ENCODE data around the gene SGMS1. TPM values are rescaled to one million over a fixed set of nuclear protein-coding genes. Genes with fewer than 3 reads are reported as not detected.

Gene SGMS1
- total RNA-seq, 2 donors from 2014 or later, result 67.0 to 68.2 TPM

DNA sequence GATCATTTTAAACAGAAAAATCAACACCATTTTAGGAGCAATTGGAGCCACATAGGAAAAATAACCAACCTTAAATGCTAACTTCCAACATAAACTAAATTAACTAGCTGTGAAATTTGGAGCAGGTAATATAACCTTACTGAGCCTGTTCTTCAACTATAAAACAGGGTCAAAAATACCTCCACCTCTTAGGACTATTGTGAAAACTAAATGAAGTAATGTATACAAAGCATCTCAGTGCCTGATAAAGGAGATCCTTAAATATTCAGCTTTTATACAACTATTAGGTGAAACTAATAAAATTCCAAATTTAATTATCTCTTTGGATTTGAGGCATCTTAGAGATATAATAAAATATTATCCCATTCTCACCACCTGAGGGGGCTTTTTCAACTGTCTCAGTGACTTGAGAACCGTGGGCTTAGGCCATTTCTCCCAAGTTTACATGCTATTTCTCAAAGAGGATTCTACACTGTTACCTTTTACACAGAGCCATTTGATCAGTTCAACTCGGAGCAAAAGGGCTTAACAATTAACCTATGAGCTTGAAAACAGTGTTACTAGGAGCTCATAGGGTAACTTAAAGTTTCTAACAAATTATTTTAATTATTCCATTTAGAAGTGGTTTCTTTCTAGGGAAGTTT is 207.5 kb downstream of the SGMS1 start:
- TF ChIP-seq POLR2A (IDR thresholded peaks at IDR 0.05) (no peak), POLR2AphosphoS5 (IDR thresholded peaks at IDR 0.05) (no peak)
- TF ChIP-seq, protein P1, sequence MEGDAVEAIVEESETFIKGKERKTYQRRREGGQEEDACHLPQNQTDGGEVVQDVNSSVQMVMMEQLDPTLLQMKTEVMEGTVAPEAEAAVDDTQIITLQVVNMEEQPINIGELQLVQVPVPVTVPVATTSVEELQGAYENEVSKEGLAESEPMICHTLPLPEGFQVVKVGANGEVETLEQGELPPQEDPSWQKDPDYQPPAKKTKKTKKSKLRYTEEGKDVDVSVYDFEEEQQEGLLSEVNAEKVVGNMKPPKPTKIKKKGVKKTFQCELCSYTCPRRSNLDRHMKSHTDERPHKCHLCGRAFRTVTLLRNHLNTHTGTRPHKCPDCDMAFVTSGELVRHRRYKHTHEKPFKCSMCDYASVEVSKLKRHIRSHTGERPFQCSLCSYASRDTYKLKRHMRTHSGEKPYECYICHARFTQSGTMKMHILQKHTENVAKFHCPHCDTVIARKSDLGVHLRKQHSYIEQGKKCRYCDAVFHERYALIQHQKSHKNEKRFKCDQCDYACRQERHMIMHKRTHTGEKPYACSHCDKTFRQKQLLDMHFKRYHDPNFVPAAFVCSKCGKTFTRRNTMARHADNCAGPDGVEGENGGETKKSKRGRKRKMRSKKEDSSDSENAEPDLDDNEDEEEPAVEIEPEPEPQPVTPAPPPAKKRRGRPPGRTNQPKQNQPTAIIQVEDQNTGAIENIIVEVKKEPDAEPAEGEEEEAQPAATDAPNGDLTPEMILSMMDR (IDR thresholded peaks at IDR 0.05), result no peak
- intact Hi-C loops (cut with DNase I), result no loop called here
- 61% methylated on average over 2 of the region's 2 CpGs for WGBS
- Histone ChIP-seq H3K4me3 (no peak overlapping the region), H3K27me3 (replicated peaks; ENCODE audit: insufficient read depth) (no peaks in the 10 kb centered on the region), H3K27ac (no peak overlapping the region), H3K9me3 (no peaks in the 10 kb centered on the region), H3K4me1 (replicated peaks) (no peaks in the 10 kb centered on the region), H3K36me3 (no peaks in the 10 kb centered on the region)
- DNase-seq (ENCODE audit: low spot score), result no peak

- Histone ChIP-seq H3K27ac (no peak overlapping the region), H3K9me3 (no peaks in the 10 kb centered on the region), H3K36me3 (no peaks in the 10 kb centered on the region), H3K27me3 (replicated peaks; ENCODE audit: insufficient read depth) (no peaks in the 10 kb centered on the region), H3K4me3 (no peak overlapping the region), H3K4me1 (replicated peaks) (no peaks in the 10 kb centered on the region)
- TF ChIP-seq, protein P1 (IDR thresholded peaks at IDR 0.05), result no peak
- no peak for TF ChIP-seq POLR2A (IDR thresholded peaks at IDR 0.05)
- no peak for TF ChIP-seq POLR2AphosphoS5 (IDR thresholded peaks at IDR 0.05)
- intact Hi-C loops (cut with DNase I), result no loop called here
- DNase-seq (ENCODE audit: low spot score), result no peak
- WGBS, result 94% methylated on average over 3 of the region's 3 CpGs
Measured at GRCh38 chr10:50415292-50415691, 208.5 kb downstream of the SGMS1 start.

DNA sequence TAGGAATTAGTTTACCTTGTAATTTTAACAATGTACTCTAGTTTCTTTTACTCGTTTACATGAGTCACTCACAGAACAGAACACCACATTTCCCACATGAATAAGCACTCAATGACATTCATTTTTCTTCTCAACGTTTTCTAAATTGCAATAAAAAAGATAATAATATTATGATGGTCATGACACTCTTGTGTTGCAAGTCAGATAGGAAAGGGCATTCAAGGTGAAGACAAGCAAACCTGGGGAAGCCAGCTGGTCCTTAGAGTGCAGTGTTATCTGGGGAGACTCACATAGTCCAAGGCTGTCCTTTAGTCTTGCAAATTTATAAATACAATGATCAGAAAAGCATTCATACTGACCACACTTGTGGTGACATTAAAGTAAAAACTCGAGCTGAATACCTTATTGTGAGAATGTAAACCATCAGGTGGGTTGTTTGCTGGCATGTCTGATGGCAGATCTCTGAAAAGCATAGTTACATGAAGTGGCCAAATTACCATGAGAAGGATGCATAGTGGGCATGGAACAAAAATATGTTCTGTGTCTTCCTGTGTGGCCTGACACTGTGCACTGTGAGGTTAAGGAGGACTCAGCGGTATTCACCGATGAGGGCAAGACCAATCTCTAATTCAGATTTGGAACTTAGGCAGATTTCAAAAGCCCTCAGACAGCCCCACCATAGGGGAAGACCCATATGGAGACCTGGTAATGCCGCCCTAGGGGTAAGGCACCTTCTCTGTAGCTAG is 213.5 kb downstream of the SGMS1 start:
- H3K36me3 ChIP-seq, result no peaks in the 10 kb centered on the region
- intact Hi-C loops (cut with DNase I), result no loop called here
- H3K4me3 ChIP-seq, result no peak overlapping the region
- no peaks in the 10 kb centered on the region for H3K4me1 ChIP-seq (replicated peaks)
- no peak for DNase-seq (ENCODE audit: low spot score)
- TF ChIP-seq POLR2A (IDR thresholded peaks at IDR 0.05) (no peak), POLR2AphosphoS5 (IDR thresholded peaks at IDR 0.05) (no peak)
- TF ChIP-seq, protein P1 (IDR thresholded peaks at IDR 0.05), result no peak
- WGBS, result 67% methylated on average over 6 of the region's 6 CpGs
- H3K9me3 ChIP-seq, result no peaks in the 10 kb centered on the region
- no peaks in the 10 kb centered on the region for H3K27me3 ChIP-seq (replicated peaks; ENCODE audit: insufficient read depth)
- H3K27ac ChIP-seq, result no peak overlapping the region

- TF ChIP-seq POLR2A (IDR thresholded peaks at IDR 0.05), result no peak
- TF ChIP-seq POLR2AphosphoS5 (IDR thresholded peaks at IDR 0.05), result no peak
- TF ChIP-seq, protein P1 (IDR thresholded peaks at IDR 0.05), result no peak
- no peak overlapping the region for H3K27ac ChIP-seq
- no peaks in the 10 kb centered on the region for H3K9me3 ChIP-seq
- intact Hi-C loops (cut with DNase I), result no loop called here
- no peaks in the 10 kb centered on the region for H3K36me3 ChIP-seq
- 81% methylated on average over 7 of the region's 7 CpGs for WGBS
- no peaks in the 10 kb centered on the region for H3K27me3 ChIP-seq (replicated peaks; ENCODE audit: insufficient read depth)
- DNase-seq (ENCODE audit: low spot score), result no peak
- H3K4me1 ChIP-seq (replicated peaks), result no peaks in the 10 kb centered on the region
- no peak overlapping the region for H3K4me3 ChIP-seq
Measured at GRCh38 chr10:50407076-50407801, 216.5 kb downstream of the SGMS1 start.

Measured in prostate gland (tissue), 2 donors.